HepG2 (cell line): ENCODE results near the gene MCF2L. TPM values are rescaled to one million over a fixed set of nuclear protein-coding genes. Genes with fewer than 3 reads are reported as not detected.
A peak's percentile ranks its signal among the peaks of the same experiment; 100 is the strongest.

Experiments used
- ATAC-seq: fragments of 200-7000 bp; cut with Tn5 transposase; 3 replicates; pipeline ENCODE4 v1.9.1; 2020; ENCODE audit warnings: mild to moderate bottlenecking, moderate library complexity
- BruUV-seq: library from RNA; stranded (reverse); fragments of 400-500 nt; replicated peaks from 2 replicates; lab custom pipeline; 2021; lab: Mats Ljungman, UMichigan
- CTCF ChIA-PET: fragments of 300-600 bp; formaldehyde crosslinking; extraction: SDS; loops from one replicate; lab custom pipeline; 2021; ENCODE audit warnings: low total read pairs, inconsistent platforms, low intra/inter-chr PET ratio; lab: Yijun Ruan, JAX
- POLR2A ChIA-PET: fragments of 350-600 bp; sonication (Branson Sonifier 250); formaldehyde crosslinking; loops from one replicate; lab custom pipeline; 2020; ENCODE audit warnings: antibody characterized with exemption, inconsistent platforms; lab: Yijun Ruan, JAX
- DNase-seq: peaks from one replicate; pipeline ENCODE4 v3.0.0-alpha.2; 2015; ENCODE audit warnings: low spot score
- FAIRE-seq: peaks from 3 replicates; lab custom pipeline; 2011; peaks lifted over from hg19 to GRCh38; lab: Jason Lieb, UNC
- H2AFZ ChIP-seq: one replicate; pipeline ENCODE4 v1.6.1; 2011; ENCODE audit warnings: low read length, inconsistent platforms
- H3K27ac ChIP-seq: fragments of 300-600 bp; 3 replicates; pipeline ENCODE4 v1.8.0; 2011; ENCODE audit warnings: mixed run types, mild to moderate bottlenecking, mixed read lengths, low read length, inconsistent platforms; ENCODE audit not compliant: insufficient read depth; ENCODE audit errors: extremely low read length
- H3K27me3 ChIP-seq, 2 experiments: fragments of 200-600 bp in 1 of 2; 2 replicates in 1 of 2; 3 replicates in 1 of 2; pipeline versions ENCODE4 v1.6.0 to v1.8.0; 2011; ENCODE audit warnings: low read length in 2 of 2, mild to moderate bottlenecking in 2 of 2, moderate library complexity in 2 of 2, inconsistent platforms in 1 of 2; ENCODE audit not compliant: insufficient read depth in 2 of 2, control insufficient read depth in 1 of 2
- H3K36me3 ChIP-seq, 2 experiments: fragments of 200-600 bp in 1 of 2; replicated peaks in 1 of 2; 2 replicates in 1 of 2; 3 replicates in 1 of 2; pipeline versions ENCODE4 v1.5.1 to v1.8.0; 2011; ENCODE audit warnings: low read length in 2 of 2, inconsistent platforms in 1 of 2; ENCODE audit not compliant: insufficient read depth in 2 of 2, control insufficient read depth in 1 of 2
- H3K4me1 ChIP-seq: 2 replicates; pipeline ENCODE4 v1.5.1; 2012; ENCODE audit warnings: low read length, inconsistent platforms; ENCODE audit not compliant: insufficient read depth
- H3K4me2 ChIP-seq: 2 replicates; pipeline ENCODE4 v1.6.0; 2011; ENCODE audit warnings: low read depth, low read length, inconsistent platforms
- H3K4me3 ChIP-seq, 3 experiments: fragments of 200-600 bp in 1 of 3; sonication (generic), shearing (Covaris generic) in 1 of 3; replicated peaks in 1 of 3; 2 replicates each; pipeline ENCODE4 v1.5.1; 2011 to 2016; ENCODE audit warnings: low read length in 3 of 3, inconsistent platforms in 2 of 3, low read depth in 2 of 3, mild to moderate bottlenecking in 2 of 3, control low read depth in 1 of 3, mixed read lengths in 1 of 3; ENCODE audit not compliant: insufficient read depth in 1 of 3
- H3K79me2 ChIP-seq: one replicate; pipeline ENCODE4 v1.6.1; 2011; ENCODE audit warnings: low read length, inconsistent platforms; ENCODE audit not compliant: insufficient read depth
- H3K9ac ChIP-seq: 2 replicates; pipeline ENCODE4 v1.6.0; 2011; ENCODE audit warnings: mild to moderate bottlenecking, low read depth, low read length, inconsistent platforms; ENCODE audit not compliant: insufficient read depth
- H3K9me3 ChIP-seq: 2 replicates; pipeline ENCODE4 v1.5.1; 2012; ENCODE audit warnings: mild to moderate bottlenecking, low read length
- H4K20me1 ChIP-seq: 2 replicates; pipeline ENCODE4 v1.6.0; 2011; ENCODE audit warnings: inconsistent platforms, mild to moderate bottlenecking, low read length, moderate library complexity; ENCODE audit not compliant: insufficient read depth
- NAIF1 ChIP-seq: sonication (generic); formaldehyde crosslinking; IDR thresholded peaks from 2 replicates; pipeline ENCODE4 v1.5.0; 2020; ENCODE audit warnings: mild to moderate bottlenecking, missing genetic modification reagents, borderline replicate concordance
- SMAD9 ChIP-seq: sonication (generic); formaldehyde crosslinking; IDR thresholded peaks from 2 replicates; pipeline ENCODE4 v1.5.1; 2020; ENCODE audit warnings: mild to moderate bottlenecking, missing genetic modification reagents
- ZBTB21 ChIP-seq: sonication (generic); formaldehyde crosslinking; IDR thresholded peaks from 2 replicates; pipeline ENCODE4 v1.4.0; 2020; ENCODE audit warnings: missing genetic modification reagents
- ZNF501 ChIP-seq: sonication (generic); formaldehyde crosslinking; IDR thresholded peaks from 2 replicates; pipeline ENCODE4 v1.5.1; 2020; ENCODE audit warnings: mild to moderate bottlenecking, moderate library complexity, missing genetic modification reagents
- ZNF550 ChIP-seq: sonication (generic); formaldehyde crosslinking; IDR thresholded peaks from 2 replicates; pipeline ENCODE4 v1.4.0; 2020; ENCODE audit warnings: mild to moderate bottlenecking, missing genetic modification reagents, borderline replicate concordance
- WGBS: methylation state at CpG from one replicate; pipeline ENCODE4 v1.1.6; 2017; ENCODE audit warnings: low lambda C conversion rate; 5-methylcytosine and 5-hydroxymethylcytosine counted together
- in situ Hi-C: cut with HindIII; loops from 2 replicates; pipeline ENCODE4 v1.10.0; 2017; ENCODE audit warnings: low pct_unique_long_range_greater_than_20kb; ENCODE audit not compliant: extremely low pct_ligation_motif_present
- intact Hi-C: fragments of 100-400 bp; cut with micrococcal nuclease; formaldehyde crosslinking; loops from one replicate; pipeline ENCODE4 v1.10.0; 2022; ENCODE audit not compliant: unreplicated experiment
- polyA plus RNA-seq, 8 experiments: library from polyadenylated mRNA; depleted of rRNA in 3 of 8; stranded (reverse) in 7 of 8; unstranded in 1 of 8; fragments of >200 nt; fragmentation: Illumina TruSeq in 4 of 8; extraction: Trizol in 4 of 8; gene quantifications; 2 replicates each; pipeline versions ENCODE4 v1.2.1 to v1.2.3, GENCODE V29; 2011 to 2016; ENCODE audit warnings: low read depth in 4 of 8, missing spikeins in 1 of 8, mixed read lengths in 1 of 8; ENCODE audit not compliant: insufficient read depth in 1 of 8
- total RNA-seq, 5 experiments: library from RNA; depleted of rRNA; stranded (reverse); fragments of >200 nt; fragmentation: Illumina TruSeq; extraction: Trizol; gene quantifications; 2 replicates each; pipeline ENCODE4 v1.2.3, GENCODE V29; 2016; ENCODE audit warnings: low read depth in 1 of 5
- TF ChIP-seq, protein P1 (sequence below): fragments of 450-650 bp; IDR thresholded peaks from 2 replicates; pipeline ENCODE4 v1.6.1; 2016
- TF ChIP-seq, protein P2 (sequence below): sonication (generic); formaldehyde crosslinking; IDR thresholded peaks from 2 replicates; pipeline ENCODE4 v1.5.0; 2020; ENCODE audit warnings: mild to moderate bottlenecking, missing genetic modification reagents

The MCF2L gene
- total and polyA plus RNA-seq, 2 of the 13 experiments (the other 11 are each of a cell fraction or from before 2014, with no cell fraction given): 19.4 to 28.4 TPM

- BruUV-seq: no TSS peak
- no peaks in the 10 kb centered on the region for H3K9me3 ChIP-seq
- no peaks in the 10 kb centered on the region for H3K79me2 ChIP-seq
- H3K4me2 ChIP-seq: no peak overlapping the region
- no CpG with 5 or more reads among the region's 7 CpGs for WGBS
- FAIRE-seq (no peak), ATAC-seq (no peak), DNase-seq (no peak)
- no peak overlapping the region for H2AFZ ChIP-seq
- H3K4me1 ChIP-seq: peaks cover 45% of the 10 kb centered on the region
- no peaks in the 10 kb centered on the region for H3K27me3 ChIP-seq
- in situ Hi-C loops: no loop called here
- POLR2A ChIA-PET: no interaction called here
- H3K27ac ChIP-seq: no peak overlapping the region
- no peak overlapping the region for H3K9ac ChIP-seq
- H4K20me1 ChIP-seq: no peaks in the 10 kb centered on the region
- CTCF ChIA-PET: no interaction called here
- H3K4me3 ChIP-seq: no peak overlapping the region
- intact Hi-C loops: no loop called here
- H3K36me3 ChIP-seq: no peaks in the 10 kb centered on the region
- no peak for TF ChIP-seq SMAD9 (CRISPR knock-in tag)
- no peak for TF ChIP-seq ZNF550 (CRISPR knock-in tag)
- TF ChIP-seq ZNF501 (CRISPR knock-in tag): no peak
- TF ChIP-seq ZBTB21: no peak
- TF ChIP-seq NAIF1: no peak
- TF ChIP-seq, all 625 proteins: peak for 0
Measured at GRCh38 chr13:112960706-112961105, 8.3 kb upstream of the MCF2L start.

- Histone ChIP-seq H3K4me1 (peaks cover 35% of the 10 kb centered on the region), H3K9me3 (no peaks in the 10 kb centered on the region), H2AFZ (no peak overlapping the region), H3K4me3 (no peak overlapping the region), H3K9ac (no peak overlapping the region), H3K79me2 (no peaks in the 10 kb centered on the region), H3K36me3 (no peaks in the 10 kb centered on the region), H4K20me1 (no peaks in the 10 kb centered on the region), H3K27ac (no peak overlapping the region), H3K27me3 (no peaks in the 10 kb centered on the region), H3K4me2 (no peak overlapping the region)
- BruUV-seq: no TSS peak
- intact Hi-C loops (no loop called here), in situ Hi-C loops (no loop called here)
- ChIA-PET POLR2A (no interaction called here), CTCF (no interaction called here)
- DNase-seq (no peak), ATAC-seq (no peak), FAIRE-seq (no peak)
- 93% methylated on average over 11 of the region's 21 CpGs for WGBS
- TF ChIP-seq, protein P1, sequence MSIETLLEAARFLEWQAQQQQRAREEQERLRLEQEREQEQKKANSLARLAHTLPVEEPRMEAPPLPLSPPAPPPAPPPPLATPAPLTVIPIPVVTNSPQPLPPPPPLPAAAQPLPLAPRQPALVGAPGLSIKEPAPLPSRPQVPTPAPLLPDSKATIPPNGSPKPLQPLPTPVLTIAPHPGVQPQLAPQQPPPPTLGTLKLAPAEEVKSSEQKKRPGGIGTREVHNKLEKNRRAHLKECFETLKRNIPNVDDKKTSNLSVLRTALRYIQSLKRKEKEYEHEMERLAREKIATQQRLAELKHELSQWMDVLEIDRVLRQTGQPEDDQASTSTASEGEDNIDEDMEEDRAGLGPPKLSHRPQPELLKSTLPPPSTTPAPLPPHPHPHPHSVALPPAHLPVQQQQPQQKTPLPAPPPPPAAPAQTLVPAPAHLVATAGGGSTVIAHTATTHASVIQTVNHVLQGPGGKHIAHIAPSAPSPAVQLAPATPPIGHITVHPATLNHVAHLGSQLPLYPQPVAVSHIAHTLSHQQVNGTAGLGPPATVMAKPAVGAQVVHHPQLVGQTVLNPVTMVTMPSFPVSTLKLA: peak; percentile 39
- TF ChIP-seq, protein P2, sequence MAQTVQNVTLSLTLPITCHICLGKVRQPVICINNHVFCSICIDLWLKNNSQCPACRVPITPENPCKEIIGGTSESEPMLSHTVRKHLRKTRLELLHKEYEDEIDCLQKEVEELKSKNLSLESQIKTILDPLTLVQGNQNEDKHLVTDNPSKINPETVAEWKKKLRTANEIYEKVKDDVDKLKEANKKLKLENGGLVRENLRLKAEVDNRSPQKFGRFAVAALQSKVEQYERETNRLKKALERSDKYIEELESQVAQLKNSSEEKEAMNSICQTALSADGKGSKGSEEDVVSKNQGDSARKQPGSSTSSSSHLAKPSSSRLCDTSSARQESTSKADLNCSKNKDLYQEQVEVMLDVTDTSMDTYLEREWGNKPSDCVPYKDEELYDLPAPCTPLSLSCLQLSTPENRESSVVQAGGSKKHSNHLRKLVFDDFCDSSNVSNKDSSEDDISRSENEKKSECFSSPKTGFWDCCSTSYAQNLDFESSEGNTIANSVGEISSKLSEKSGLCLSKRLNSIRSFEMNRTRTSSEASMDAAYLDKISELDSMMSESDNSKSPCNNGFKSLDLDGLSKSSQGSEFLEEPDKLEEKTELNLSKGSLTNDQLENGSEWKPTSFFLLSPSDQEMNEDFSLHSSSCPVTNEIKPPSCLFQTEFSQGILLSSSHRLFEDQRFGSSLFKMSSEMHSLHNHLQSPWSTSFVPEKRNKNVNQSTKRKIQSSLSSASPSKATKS (CRISPR knock-in tag): no peak
Measured at GRCh38 chr13:112961457-112962369, 7.3 kb upstream of the MCF2L start.
